ENCODE results near the gene NCKAP5.

The NCKAP5 gene

DNA sequence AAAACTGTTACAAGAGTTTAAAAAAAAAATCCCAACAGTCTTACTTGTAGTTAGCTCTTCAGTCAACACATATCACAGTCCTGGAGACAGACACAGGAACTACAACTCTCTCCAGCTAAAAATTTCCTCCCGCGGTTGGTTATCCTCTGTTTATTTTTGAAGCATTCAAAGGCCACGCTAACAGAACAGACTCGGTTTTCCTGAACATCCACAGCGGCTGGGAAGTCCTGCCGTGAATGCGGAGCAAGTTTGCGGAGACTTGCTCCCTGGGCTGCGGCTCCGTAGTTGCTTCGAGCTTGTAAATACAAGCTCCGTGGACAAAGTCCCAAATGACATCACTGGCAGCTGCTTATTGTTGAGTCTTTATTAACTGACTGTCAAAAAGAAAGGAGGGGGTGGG, at the start of gene NCKAP5:
TSS of gene NCKAP5 (minus strand) at position 292 of the 400 bp plus-strand sequence. CDS start 50,937 bp downstream, outside the sequence.
- no peak for DNase-seq (ENCODE audit: low read depth in 2 of 3, low spot score in 2 of 3)

DNA sequence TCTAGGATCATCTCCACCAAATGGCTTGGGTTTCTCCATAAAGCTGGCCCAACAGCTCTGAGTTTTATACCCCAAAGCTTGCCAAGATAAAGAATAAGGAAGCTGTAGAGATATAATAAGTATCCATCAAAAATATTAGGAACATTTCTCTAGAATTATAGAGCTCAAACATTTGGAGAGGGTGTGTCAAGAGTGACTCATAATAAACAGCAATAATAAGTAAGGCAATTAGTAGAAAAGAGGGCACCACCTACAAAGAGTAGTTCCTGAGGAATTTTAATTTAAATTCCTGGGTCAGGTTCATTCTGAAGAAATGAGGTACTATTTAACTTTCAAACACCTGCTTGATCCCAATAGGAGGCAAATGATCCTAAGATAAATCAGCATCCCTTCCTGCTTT, 41.4 kb upstream of the NCKAP5 start:
- no peak for DNase-seq (ENCODE audit: low read depth in 2 of 3, low spot score in 2 of 3)

- DNase-seq (ENCODE audit: low read depth in 2 of 3, low spot score in 2 of 3) = no peak
These were observed 40.0 kb upstream of the NCKAP5 start for GRCh38 chr2:133608291-133608690.

GRCh38 chr2:133607679-133608078, 39.4 kb upstream of the NCKAP5 start:
- no peak for DNase-seq (ENCODE audit: low read depth in 2 of 3, low spot score in 2 of 3)

GRCh38 chr2:133606616-133607015, 38.4 kb upstream of the NCKAP5 start:
- no peak for DNase-seq (ENCODE audit: low read depth in 2 of 3, low spot score in 2 of 3)

- DNase-seq (ENCODE audit: low read depth in 2 of 3, low spot score in 2 of 3) = no peak
These were observed 37.5 kb upstream of the NCKAP5 start for GRCh38 chr2:133605766-133606137.

DNA sequence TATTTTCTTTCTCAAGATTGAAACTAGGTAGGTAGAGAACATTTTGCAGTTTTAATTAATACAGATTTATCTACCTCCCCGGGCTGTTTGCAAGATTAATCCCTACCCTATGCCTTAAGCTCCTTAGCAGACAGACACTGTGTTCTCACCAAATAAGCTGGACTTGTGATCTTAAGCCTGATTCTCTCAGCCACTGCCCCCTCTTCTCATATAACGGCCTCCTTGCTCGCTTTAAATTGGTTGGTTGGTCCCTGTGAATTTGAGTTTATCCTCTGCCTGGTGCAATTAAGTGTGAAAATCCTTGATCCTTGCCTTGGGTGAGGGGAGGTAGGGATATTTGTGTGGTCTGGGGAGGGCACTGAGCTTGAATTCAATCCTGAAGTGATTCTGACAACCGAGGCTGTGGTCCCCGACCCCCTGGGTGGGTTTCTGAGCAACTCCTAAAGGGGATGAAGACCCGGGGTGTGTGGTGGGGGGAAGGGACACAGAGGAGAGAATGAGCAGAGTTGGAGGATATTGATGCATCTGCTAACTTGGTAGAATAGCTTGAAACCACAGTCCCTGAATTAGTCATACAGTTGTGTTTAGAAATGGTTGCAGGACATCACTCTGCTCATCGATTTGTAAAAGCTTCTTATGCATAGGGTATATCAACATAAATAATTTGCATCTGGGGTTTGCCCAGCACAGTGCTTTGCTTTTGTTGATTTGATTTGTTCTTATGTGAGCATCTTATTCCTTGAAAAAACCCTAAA, 36.9 kb upstream of the NCKAP5 start:
- no peak for DNase-seq (ENCODE audit: low read depth in 2 of 3, low spot score in 2 of 3)

DNA sequence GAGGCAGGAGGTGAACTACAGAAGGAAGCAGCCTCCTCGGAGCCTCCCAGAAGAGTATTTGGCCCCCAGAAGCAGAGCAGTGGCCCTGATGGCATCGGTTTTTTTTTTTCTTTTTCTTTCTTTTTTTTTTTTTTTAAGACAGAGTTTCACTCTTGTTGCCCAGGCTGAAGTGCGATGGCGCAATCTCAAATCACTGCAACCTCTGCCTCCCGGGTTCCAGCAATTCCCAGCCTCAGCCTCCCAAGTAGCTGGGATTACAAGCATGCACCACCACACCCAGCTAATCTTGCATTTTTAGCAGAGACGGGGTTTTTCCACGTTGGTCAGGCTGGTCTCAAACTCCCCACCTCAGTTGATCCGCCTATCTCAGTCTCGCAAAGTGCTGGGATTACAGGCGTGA, 34.8 kb upstream of the NCKAP5 start:
- no peak for DNase-seq (ENCODE audit: low read depth in 2 of 3, low spot score in 2 of 3)

- DNase-seq (ENCODE audit: low read depth in 2 of 3, low spot score in 2 of 3) = no peak
These were observed 34.3 kb upstream of the NCKAP5 start for GRCh38 chr2:133602538-133602937.

DNA sequence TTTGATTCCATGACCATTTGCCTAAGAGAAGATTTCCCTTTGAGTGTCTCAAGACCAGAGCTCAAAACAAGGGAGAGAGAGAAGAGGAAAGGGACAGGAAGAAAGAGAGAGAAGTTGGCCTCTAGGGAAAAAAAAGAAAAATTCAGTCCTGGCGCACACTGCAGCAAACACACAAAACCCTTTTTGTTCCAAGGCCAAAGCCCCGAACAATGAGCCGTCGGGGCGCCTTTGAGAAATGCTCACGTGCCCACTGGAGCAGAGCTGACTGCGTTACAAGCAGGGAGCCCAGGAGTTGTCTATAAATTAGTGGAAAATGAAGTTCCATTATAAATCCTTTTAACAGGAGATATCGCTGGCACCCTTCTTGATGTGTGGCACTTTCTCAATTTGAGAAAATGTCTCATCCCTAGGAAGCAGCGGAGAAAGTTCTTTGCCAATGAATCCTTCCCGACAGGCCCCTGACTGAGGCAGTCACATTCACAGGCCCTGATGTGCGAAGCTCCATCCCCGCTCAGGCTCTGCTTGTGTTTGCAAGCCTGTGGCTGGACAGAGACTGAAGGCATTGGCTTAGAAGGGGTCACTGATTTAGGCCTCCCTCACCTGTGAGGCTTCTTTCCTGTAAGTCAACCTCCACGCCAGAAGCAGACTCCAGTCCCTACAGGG, 32.1 kb upstream of the NCKAP5 start:
- DNase-seq (ENCODE audit: low read depth in 2 of 3, low spot score in 2 of 3) = no peak

DNA sequence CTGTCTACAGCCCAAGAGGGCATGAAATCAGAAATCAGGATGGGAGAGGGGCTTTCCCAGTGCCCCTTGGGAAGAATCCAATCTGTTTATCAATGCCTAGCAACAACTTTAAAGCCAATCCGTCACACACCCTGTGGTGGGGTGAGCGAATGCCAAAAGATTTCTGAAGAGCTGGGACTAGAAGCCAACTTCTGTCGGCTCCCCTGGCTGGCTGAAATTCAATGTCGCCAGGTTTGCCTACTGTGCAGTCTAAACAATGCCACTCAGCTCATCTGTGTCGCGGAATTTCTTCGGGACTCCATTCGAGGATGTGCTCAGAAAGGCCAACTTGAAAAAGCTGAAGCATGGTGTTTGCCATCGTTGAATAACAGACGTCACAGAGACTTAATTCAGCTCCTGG, 31.5 kb upstream of the NCKAP5 start:
- no peak for DNase-seq (ENCODE audit: low read depth in 2 of 3, low spot score in 2 of 3)

DNA sequence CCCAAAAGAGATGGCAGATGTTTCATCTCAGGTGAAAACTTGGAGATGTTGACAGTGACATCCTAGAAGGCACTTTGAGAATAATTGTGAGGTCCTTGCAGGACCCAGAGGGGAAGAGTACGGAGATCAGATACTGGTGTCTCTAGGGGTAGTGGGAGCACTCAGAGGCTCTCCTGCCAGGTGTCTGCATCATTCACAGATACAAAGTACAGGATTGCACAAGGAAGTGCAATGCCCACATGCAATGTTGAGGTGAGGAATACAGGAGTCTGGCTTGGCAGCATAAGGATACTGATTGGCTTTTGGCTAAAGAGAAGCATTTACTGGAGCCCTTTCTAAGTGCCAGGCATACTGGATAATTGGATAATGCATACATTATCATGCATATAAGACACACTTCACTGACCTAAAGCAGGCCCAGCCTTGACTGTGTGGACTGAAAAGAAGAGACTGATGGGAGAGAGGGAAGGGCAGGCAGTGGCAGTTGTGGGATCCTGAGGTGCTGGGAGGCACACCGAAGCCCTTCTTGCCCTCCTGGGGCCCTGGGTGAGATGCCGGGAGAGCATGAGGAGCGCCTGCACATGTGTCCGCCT, 31.0 kb upstream of the NCKAP5 start:
- no peak for DNase-seq (ENCODE audit: low read depth in 2 of 3, low spot score in 2 of 3)

GRCh38 chr2:133598769-133599168, 30.5 kb upstream of the NCKAP5 start:
- DNase-seq (ENCODE audit: low read depth in 2 of 3, low spot score in 2 of 3) = no peak

GRCh38 chr2:133596701-133597393, 28.6 kb upstream of the NCKAP5 start:
- no peak for DNase-seq (ENCODE audit: low read depth in 2 of 3, low spot score in 2 of 3)

DNA sequence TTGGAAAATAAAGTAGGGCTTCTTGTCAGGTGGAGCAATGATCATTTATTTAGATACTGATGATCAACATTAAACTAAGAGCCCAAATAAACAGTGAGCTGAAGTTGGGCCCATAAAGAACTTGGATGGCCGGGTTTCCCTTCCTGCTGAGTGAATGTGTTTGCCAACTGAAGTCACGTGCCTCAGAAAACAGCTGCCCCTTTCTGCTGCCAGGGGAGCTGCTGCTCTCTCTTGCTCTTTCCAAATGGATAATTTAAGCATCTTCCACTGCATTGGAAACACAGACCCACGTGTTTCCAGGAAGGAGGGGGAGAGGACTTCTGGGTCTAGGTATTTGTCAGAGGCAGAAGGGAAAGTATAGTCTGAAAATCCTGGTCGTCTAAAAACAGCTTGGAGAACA, 22.9 kb upstream of the NCKAP5 start:
- no peak for DNase-seq (ENCODE audit: low read depth in 2 of 3, low spot score in 2 of 3)

GRCh38 chr2:133589456-133589855, 21.2 kb upstream of the NCKAP5 start:
- DNase-seq (ENCODE audit: low read depth in 2 of 3, low spot score in 2 of 3) = no peak

- no peak for DNase-seq (ENCODE audit: low read depth in 2 of 3, low spot score in 2 of 3)
These were observed 19.9 kb upstream of the NCKAP5 start for GRCh38 chr2:133588144-133588543.

DNA sequence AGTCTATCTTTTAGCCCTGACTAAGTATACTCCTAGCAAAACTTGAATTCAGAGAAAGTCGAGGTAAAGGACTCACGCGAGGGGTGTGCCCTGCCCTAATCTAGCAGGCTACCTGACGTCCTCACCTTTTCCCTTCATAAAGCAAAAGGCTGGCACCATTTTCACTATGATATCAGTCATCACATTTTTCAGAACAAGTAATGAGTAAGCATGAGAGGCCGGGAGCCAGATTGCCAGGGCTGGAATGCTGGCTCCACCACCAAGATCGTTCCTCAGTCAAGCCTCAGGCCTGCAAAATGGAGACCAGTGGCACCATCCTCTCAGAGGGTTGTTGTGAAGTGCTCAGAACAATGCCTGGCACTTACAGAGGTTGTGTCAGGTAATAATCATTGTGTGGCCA, 18.7 kb upstream of the NCKAP5 start:
- no peak for DNase-seq (ENCODE audit: low read depth in 2 of 3, low spot score in 2 of 3)

- DNase-seq (ENCODE audit: low read depth in 2 of 3, low spot score in 2 of 3) = no peak
These were observed 12.9 kb upstream of the NCKAP5 start for GRCh38 chr2:133581010-133581760.

GRCh38 chr2:133579274-133579673, 11.0 kb upstream of the NCKAP5 start:
- no peak for DNase-seq (ENCODE audit: low read depth in 2 of 3, low spot score in 2 of 3)

GRCh38 chr2:133576714-133577113, 8.5 kb upstream of the NCKAP5 start:
- no peak for DNase-seq (ENCODE audit: low read depth in 2 of 3, low spot score in 2 of 3)
